Skeletal muscle satellite cell (primary cell): ENCODE data around the gene KMT2E.

Source experiments
- H3K27me3 ChIP-seq: 2 replicates; pipeline ENCODE4 v1.7.0; 2013; ENCODE audit warnings: low read length; ENCODE audit not compliant: control insufficient read depth, insufficient read depth
- H3K36me3 ChIP-seq: 2 replicates; pipeline ENCODE4 v1.7.0; 2013; ENCODE audit warnings: mild to moderate bottlenecking, control low read depth, low read length; ENCODE audit not compliant: insufficient read depth
- H3K4me1 ChIP-seq: 2 replicates; pipeline ENCODE4 v1.7.0; 2013; ENCODE audit warnings: low read length; ENCODE audit not compliant: control insufficient read depth, insufficient read depth
- H3K4me2 ChIP-seq: 2 replicates; pipeline ENCODE4 v1.7.0; 2013; ENCODE audit warnings: mild to moderate bottlenecking, low read length
- H3K4me3 ChIP-seq: 2 replicates; pipeline ENCODE4 v1.7.0; 2013; ENCODE audit warnings: low read length
- H3K9ac ChIP-seq: 2 replicates; pipeline ENCODE4 v1.7.0; 2013; ENCODE audit warnings: mild to moderate bottlenecking, low read depth, low read length, moderate library complexity
- H3K9me3 ChIP-seq: replicated peaks from 2 replicates; pipeline ENCODE4 v1.7.0; 2013; ENCODE audit warnings: mild to moderate bottlenecking, control low read depth, low read length

The KMT2E gene

DNA sequence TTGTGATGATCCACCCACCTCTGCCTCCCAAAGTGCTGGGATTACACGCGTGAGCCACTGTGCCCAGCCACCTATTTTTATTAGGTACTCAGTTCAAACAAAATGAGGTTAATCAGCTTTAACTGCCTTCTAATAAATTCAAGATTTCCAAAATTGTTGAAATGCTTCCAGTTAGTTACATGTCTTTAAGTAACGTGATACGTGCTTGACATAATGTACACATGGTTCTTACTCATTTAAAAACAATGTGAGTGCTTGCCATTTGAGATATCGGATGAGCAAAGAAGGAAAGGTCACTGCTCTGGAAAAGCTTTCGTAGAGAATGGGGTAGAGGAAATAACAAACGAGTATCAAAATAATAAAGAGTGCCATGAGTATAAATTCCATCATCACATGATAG is 83.6 kb downstream of the KMT2E start:
- Histone ChIP-seq H3K4me3 (no peak overlapping the region), H3K9ac (no peak overlapping the region), H3K9me3 (no peaks in the 10 kb centered on the region), H3K36me3 (peaks cover 45% of the 10 kb centered on the region), H3K4me1 (peaks cover 27% of the 10 kb centered on the region), H3K27me3 (no peaks in the 10 kb centered on the region), H3K4me2 (peak overlapping the region; percentile 16)

DNA sequence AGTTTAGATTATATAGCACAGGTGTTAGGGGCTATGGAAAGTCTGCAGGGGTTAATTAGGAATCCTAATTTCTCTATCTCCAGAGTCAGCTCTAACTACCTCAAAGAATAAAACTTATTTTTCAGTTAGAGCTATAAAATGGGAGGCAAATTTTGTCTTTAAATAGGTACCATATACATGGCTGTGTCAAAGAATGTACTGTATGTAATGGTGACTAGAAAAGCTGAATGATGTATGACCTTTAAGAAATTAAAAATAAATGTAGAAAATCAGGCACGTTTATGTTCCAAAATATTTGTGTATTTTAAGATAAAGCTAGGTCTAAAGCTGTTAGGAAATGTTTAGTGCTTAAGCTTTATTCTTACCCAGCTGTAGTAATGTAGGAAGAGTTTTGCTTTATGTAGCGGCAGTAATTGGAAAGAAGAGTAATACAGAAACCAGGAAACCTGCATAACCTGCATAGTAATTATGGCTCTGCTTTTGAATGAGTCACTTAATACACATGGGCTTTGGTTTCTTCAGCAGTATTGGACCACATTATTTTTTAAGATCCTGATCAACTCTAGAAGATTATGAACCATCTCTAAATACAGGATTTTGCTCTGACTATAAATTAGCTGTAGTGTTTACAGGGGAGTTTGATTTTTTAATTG is 85.0 kb downstream of the KMT2E start:
- no peak overlapping the region for H3K9ac ChIP-seq
- no peaks in the 10 kb centered on the region for H3K27me3 ChIP-seq
- H3K9me3 ChIP-seq, result no peaks in the 10 kb centered on the region
- peaks cover 27% of the 10 kb centered on the region for H3K4me1 ChIP-seq
- no peak overlapping the region for H3K4me2 ChIP-seq
- peaks cover 50% of the 10 kb centered on the region for H3K36me3 ChIP-seq
- no peak overlapping the region for H3K4me3 ChIP-seq

DNA sequence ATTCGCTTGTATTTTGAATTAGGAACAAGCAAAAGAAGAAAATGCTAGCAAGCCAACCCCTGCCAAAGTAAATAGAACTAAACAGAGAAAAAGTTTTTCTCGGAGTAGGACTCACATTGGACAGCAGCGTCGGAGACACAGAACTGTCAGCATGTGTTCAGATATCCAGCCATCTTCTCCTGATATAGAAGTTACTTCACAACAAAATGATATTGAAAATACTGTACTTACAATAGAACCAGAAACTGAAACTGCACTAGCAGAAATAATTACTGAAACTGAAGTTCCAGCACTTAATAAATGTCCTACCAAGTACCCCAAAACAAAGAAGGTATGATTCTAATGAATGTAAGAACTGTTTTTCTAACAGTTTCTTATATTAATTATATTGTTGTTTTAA is 87.9 kb downstream of the KMT2E start:
- H3K27me3 ChIP-seq, result no peaks in the 10 kb centered on the region
- H3K4me1 ChIP-seq, result peaks cover 26% of the 10 kb centered on the region
- peaks cover 65% of the 10 kb centered on the region for H3K36me3 ChIP-seq
- H3K4me3 ChIP-seq, result no peak overlapping the region
- no peak overlapping the region for H3K9ac ChIP-seq
- no peak overlapping the region for H3K4me2 ChIP-seq
- H3K9me3 ChIP-seq, result no peaks in the 10 kb centered on the region

DNA sequence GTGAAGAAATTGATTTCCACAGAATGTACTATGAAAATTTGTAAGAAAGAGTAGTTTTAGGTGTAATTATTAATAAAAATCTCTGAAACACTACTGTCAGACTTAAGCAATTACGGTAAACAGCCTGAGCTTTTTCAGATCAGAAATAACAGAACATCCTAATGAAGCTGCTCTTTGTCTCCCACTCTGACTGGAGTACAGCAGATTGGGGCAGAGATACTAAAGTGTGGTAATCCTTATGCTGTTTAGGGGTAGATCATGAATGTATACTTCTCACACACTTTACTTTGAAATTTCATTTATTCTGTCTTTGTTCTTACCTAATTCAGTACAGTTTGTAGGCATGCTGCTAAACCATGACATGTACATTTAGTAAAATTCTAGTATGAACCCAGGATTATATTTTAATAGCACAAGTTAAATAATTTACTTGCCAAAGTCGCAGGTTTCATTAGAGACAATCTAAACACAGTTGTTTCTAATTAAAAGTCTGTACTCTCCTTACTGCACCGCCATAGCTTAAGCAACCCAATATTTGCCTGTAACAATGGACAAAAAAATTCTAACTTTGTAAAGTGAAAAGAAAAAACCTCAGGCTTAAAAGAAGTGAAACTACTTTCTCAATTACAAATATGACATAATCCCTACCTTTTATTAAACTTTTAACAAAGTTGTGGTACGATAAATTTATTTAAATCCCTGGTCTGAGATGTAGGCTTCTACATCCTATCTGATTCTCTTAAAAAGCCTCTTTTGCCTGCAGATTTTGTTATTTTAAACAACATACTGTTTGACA is 88.8 kb downstream of the KMT2E start:
- Histone ChIP-seq H3K9me3 (no peaks in the 10 kb centered on the region), H3K36me3 (peaks cover 74% of the 10 kb centered on the region), H3K4me2 (no peak overlapping the region), H3K9ac (no peak overlapping the region), H3K27me3 (no peaks in the 10 kb centered on the region), H3K4me1 (peaks cover 18% of the 10 kb centered on the region), H3K4me3 (no peak overlapping the region)

DNA sequence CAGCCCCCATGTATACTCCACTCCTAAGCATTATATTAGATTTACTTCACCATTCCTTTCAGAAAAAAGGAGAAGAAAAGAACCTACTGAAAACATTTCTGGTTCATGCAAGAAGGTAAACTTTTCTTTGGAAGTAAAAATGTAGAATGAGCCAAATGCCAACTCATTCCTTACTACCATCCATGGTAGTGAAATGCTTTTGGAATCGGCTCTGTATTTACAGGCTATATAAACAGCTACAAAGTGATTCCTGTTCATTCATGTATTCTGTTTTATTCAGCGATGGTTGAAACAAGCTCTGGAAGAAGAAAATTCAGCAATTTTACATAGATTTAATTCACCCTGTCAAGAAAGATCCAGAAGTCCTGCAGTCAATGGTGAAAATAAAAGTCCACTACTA is 91.6 kb downstream of the KMT2E start:
- Histone ChIP-seq H3K9ac (no peak overlapping the region), H3K27me3 (no peaks in the 10 kb centered on the region), H3K4me1 (no peaks in the 10 kb centered on the region), H3K9me3 (no peaks in the 10 kb centered on the region), H3K36me3 (peaks cover 91% of the 10 kb centered on the region), H3K4me3 (no peak overlapping the region), H3K4me2 (no peak overlapping the region)

DNA sequence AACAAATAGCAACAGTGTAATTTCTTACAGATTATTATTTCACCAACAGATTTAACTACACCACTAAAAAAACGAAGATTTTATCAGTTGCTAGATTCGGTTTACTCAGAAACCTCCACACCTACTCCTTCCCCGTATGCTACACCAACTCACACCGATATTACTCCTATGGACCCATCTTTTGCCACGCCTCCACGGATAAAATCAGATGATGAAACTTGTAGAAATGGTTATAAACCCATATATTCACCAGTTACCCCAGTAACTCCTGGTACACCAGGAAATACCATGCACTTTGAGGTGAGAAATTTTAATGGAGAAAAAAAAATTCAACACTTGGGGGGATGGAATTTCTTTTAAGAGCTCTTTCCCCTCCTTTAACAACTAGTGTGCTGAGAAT is 92.5 kb downstream of the KMT2E start:
- Histone ChIP-seq H3K9me3 (no peaks in the 10 kb centered on the region), H3K4me2 (no peak overlapping the region), H3K4me1 (no peaks in the 10 kb centered on the region), H3K36me3 (peaks cover 91% of the 10 kb centered on the region), H3K9ac (no peak overlapping the region), H3K4me3 (no peak overlapping the region), H3K27me3 (no peaks in the 10 kb centered on the region)

DNA sequence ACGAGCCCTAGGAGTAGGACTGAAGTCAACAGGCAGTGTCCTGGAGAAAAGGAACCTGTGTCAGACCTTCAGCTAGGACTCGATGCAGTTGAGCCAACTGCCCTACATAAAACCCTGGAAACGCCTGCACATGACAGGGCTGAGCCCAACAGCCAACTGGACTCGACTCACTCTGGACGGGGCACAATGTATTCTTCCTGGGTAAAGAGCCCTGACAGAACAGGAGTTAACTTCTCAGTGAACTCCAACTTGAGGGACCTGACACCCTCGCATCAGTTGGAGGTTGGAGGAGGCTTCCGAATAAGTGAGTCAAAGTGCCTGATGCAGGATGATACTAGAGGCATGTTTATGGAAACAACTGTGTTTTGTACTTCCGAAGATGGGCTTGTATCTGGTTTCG is 93.5 kb downstream of the KMT2E start:
- Histone ChIP-seq H3K4me1 (no peaks in the 10 kb centered on the region), H3K9ac (no peak overlapping the region), H3K4me3 (no peak overlapping the region), H3K27me3 (no peaks in the 10 kb centered on the region), H3K4me2 (no peak overlapping the region), H3K36me3 (peaks cover 96% of the 10 kb centered on the region), H3K9me3 (no peaks in the 10 kb centered on the region)

DNA sequence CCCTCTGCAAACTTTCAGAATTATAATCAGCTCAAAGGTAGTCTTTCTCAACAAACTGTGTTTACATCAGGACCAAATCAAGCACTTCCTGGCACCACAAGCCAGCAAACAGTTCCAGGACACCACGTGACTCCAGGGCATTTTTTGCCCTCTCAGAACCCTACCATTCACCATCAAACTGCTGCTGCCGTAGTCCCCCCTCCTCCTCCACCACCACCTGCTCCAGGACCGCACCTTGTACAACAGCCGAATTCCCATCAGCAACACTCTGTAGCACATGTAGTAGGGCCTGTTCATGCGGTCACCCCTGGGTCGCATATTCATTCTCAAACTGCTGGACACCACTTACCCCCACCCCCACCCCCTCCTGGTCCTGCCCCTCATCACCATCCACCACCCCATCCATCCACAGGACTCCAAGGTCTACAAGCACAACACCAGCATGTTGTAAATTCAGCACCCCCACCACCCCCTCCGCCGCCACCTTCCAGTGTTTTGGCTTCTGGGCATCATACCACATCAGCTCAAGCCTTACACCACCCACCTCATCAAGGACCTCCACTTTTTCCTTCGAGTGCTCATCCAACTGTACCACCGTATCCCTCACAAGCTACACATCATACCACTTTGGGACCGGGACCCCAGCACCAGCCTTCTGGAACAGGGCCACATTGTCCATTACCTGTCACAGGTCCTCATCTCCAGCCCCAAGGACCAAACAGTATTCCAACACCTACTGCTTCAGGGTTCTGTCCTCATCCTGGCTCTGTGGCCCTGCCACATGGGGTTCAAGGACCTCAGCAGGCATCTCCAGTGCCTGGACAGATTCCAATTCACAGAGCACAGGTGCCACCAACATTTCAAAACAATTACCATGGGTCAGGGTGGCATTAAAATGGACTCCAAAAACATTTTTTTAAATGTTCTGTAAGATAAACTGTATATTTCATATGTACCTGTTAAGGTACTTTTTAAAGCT is 98.7 kb downstream of the KMT2E start:
- Histone ChIP-seq H3K9ac (no peak overlapping the region), H3K27me3 (no peaks in the 10 kb centered on the region), H3K4me2 (no peak overlapping the region), H3K9me3 (no peaks in the 10 kb centered on the region), H3K4me1 (no peaks in the 10 kb centered on the region), H3K4me3 (no peak overlapping the region), H3K36me3 (peaks cover 76% of the 10 kb centered on the region)

DNA sequence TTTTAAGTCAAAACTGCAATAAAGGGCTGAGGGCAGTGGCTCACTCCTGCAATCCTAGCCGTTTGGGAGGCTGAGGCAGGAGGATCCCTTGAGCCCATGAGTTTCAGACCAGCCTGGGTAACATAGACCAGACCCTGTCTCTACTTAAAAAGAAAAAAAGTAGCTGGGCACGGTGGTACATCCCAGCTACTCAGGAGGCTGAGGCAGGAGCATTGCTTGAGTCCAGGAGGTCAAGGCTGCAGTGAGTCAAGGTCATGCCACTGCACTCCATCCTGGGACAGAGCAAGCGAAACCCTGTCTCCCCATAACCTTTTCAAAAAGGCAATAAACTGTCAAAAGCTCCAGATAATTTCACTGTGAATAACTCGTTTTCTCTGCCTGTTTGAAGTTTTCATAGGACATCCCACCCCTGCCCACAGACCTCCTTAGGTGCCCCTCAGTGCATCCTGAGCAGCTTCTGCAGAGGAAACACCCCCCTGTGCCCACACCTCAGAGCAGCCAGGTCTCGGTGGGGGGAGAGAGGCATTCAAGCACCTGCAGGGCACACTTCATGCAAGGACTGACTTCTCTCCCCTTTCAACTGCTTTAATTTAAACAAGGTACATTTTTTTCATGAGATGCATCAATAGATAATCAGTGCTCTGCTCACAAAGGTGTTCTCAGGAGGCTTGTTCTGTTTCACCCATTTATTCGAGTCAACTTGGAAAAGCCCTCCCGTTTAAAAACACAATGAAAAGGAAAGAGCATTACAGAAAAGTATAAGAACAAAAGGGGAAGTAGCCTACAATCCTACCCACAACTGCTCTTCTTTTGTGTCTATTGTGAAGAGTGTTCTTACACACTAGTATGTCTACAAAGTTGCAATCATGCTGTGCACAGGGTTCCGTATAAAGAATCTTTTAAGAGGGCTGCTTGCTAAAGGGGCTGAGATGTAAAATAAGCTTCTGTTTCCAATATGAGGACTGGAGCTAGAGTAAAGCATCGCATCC is 104.9 kb downstream of the KMT2E start:
- Histone ChIP-seq H3K9me3 (no peaks in the 10 kb centered on the region), H3K4me3 (no peak overlapping the region), H3K27me3 (no peaks in the 10 kb centered on the region), H3K9ac (no peak overlapping the region), H3K36me3 (peaks cover 42% of the 10 kb centered on the region), H3K4me1 (no peaks in the 10 kb centered on the region), H3K4me2 (no peak overlapping the region)

DNA sequence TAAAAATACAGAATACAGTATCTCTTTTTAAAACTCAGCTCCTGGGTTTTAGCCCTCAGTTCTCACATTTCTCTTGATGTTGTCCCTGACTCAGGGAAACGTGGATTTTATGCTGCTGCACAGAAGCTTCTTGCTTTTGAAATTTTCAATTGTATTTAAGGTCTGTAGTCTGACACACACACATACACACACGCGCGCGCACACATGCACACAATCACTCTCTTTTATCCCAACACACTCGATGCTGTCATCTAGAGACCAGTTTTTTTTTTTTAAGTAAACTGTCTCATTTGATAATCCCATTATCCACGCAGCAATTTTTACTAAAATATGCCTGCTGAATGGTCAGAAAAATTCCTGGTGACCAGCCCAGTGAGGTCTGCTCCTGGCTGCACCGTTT is 108.6 kb downstream of the KMT2E start:
- Histone ChIP-seq H3K4me3 (no peak overlapping the region), H3K9ac (no peak overlapping the region), H3K4me1 (no peaks in the 10 kb centered on the region), H3K4me2 (no peak overlapping the region), H3K9me3 (no peaks in the 10 kb centered on the region), H3K36me3 (peaks cover 38% of the 10 kb centered on the region), H3K27me3 (no peaks in the 10 kb centered on the region)
